ENCODE results near the gene TARBP1.
"Not testable (repeated sequence)": the region's sequence is repeated elsewhere in the genome, so short reads cannot be mapped to it uniquely, and the experiment has no call there.

TARBP1 gene

GRCh38 chr1:234504969-234505768 is 26.2 kb upstream of the TARBP1 start:
- no peak for DNase-seq (ENCODE audit: low read depth in 2 of 2)

GRCh38 chr1:234504251-234504650 is 25.3 kb upstream of the TARBP1 start:
- DNase-seq (ENCODE audit: low read depth in 2 of 2) = not testable (repeated sequence)

- no peak for DNase-seq (ENCODE audit: low read depth in 2 of 2)
Observed at GRCh38 chr1:234503193-234504050, 24.4 kb upstream of the TARBP1 start.

GRCh38 chr1:234502785-234503184 is 23.8 kb upstream of the TARBP1 start:
- DNase-seq (ENCODE audit: low read depth in 2 of 2) = no peak

GRCh38 chr1:234500269-234500668 is 21.3 kb upstream of the TARBP1 start:
- DNase-seq (ENCODE audit: low read depth in 2 of 2) = no peak

- no peak for DNase-seq (ENCODE audit: low read depth in 2 of 2)
Observed at GRCh38 chr1:234499943-234500245, 20.9 kb upstream of the TARBP1 start.

GRCh38 chr1:234499119-234499942 is 20.4 kb upstream of the TARBP1 start:
- peak; percentile 60 to 76 for DNase-seq (ENCODE audit: low read depth in 2 of 2)

- no peak for DNase-seq (ENCODE audit: low read depth in 2 of 2)
Observed at GRCh38 chr1:234498448-234499118, 19.6 kb upstream of the TARBP1 start.

- DNase-seq (ENCODE audit: low read depth in 2 of 2) = no peak
Observed at GRCh38 chr1:234497589-234497988, 18.6 kb upstream of the TARBP1 start.

- DNase-seq (ENCODE audit: low read depth in 2 of 2) = no peak
Observed at GRCh38 chr1:234495231-234495990, 16.4 kb upstream of the TARBP1 start.

GRCh38 chr1:234494049-234494448 is 15.1 kb upstream of the TARBP1 start:
- no peak for DNase-seq (ENCODE audit: low read depth in 2 of 2)

GRCh38 chr1:234490793-234491479 is 12.0 kb upstream of the TARBP1 start:
- DNase-seq (ENCODE audit: low read depth in 2 of 2) = no peak

GRCh38 chr1:234489698-234490077 is 10.7 kb upstream of the TARBP1 start:
- no peak for DNase-seq (ENCODE audit: low read depth in 2 of 2)

GRCh38 chr1:234489007-234489697 is 10.2 kb upstream of the TARBP1 start:
- no peak for DNase-seq (ENCODE audit: low read depth in 2 of 2)

GRCh38 chr1:234488054-234489006 is 9.4 kb upstream of the TARBP1 start:
- DNase-seq (ENCODE audit: low read depth in 2 of 2) = no peak

GRCh38 chr1:234486858-234487840 is 8.2 kb upstream of the TARBP1 start:
- no peak for DNase-seq (ENCODE audit: low read depth in 2 of 2)

- no peak for DNase-seq (ENCODE audit: low read depth in 2 of 2)
Observed at GRCh38 chr1:234484991-234485739, 6.2 kb upstream of the TARBP1 start.
